ENCODE data around the gene TPO.

- TF ChIP-seq CTCF (IDR thresholded peaks at IDR 0.05; ENCODE audit: poor library complexity, severe bottlenecking) (no peak), POLR2AphosphoS5 (IDR thresholded peaks at IDR 0.05) (no peak), EZH2 (IDR thresholded peaks at IDR 0.05; ENCODE audit: borderline replicate concordance, insufficient read depth, low read length, poor library complexity, severe bottlenecking) (no peak), SMC3 (conservative IDR thresholded peaks at IDR 0.05; ENCODE audit: poor library complexity) (no peak)
Measured at GRCh38 chr2:1577846-1578245, 164.6 kb downstream of the TPO start.
